Measurements from ENCODE around the gene TRIM15. TPM values are rescaled to one million over a fixed set of nuclear protein-coding genes. Genes with fewer than 3 reads are reported as not detected.

Gene TRIM15
- total RNA-seq, 1 experiment from 2014 or later: 6.5 TPM

- no peaks in the 10 kb centered on the region for H4K20me1 ChIP-seq (ENCODE audit: insufficient read depth)
- no peak overlapping the region for H2AFZ ChIP-seq (ENCODE audit: low read depth, low read length, poor library complexity, severe bottlenecking)
- H3K27me3 ChIP-seq (ENCODE audit: insufficient read depth, low read length): no peaks in the 10 kb centered on the region
- CTCF ChIA-PET: no interaction called here
- RAD21 ChIA-PET (ENCODE audit: low non-redundant PET in 1 of 2, low total read pairs in 2 of 2, uncharacterized antibody in 2 of 2, unreplicated experiment in 2 of 2): no interaction called here
- H3K79me2 ChIP-seq (ENCODE audit: insufficient read depth, low read length): peaks cover 34% of the 10 kb centered on the region
- ATAC-seq: no peak
- H3K9ac ChIP-seq (ENCODE audit: low read length): no peak overlapping the region
- POLR2A ChIA-PET: no interaction called here
- TF ChIP-seq ATF3 (IDR thresholded peaks at IDR 0.05) (no peak), ZBTB33 (IDR thresholded peaks at IDR 0.05; ENCODE audit: extremely low read depth, insufficient replicate concordance, low read length) (no peak), POLR2A (IDR thresholded peaks at IDR 0.05; ENCODE audit: borderline replicate concordance, extremely low read depth, insufficient read depth, insufficient read length) (no peak), SP1 (IDR thresholded peaks at IDR 0.05; ENCODE audit: low read depth) (no peak)
- no peak for DNase-seq (ENCODE audit: low read depth, low spot score)
- peaks cover 15 to 30% of the 10 kb centered on the region in 2 experiments for H3K36me3 ChIP-seq (ENCODE audit: control insufficient read depth in 1 of 2, insufficient read depth in 2 of 2, low read length in 2 of 2)
- H3K9me3 ChIP-seq (ENCODE audit: control insufficient read depth in 1 of 2, insufficient read depth in 1 of 2, low read depth in 1 of 2, low read length in 2 of 2): no peaks in the 10 kb centered on the region
- intact Hi-C loops (cut with micrococcal nuclease): no loop called here
- no peaks in the 10 kb centered on the region for H3K9me2 ChIP-seq (ENCODE audit: insufficient read depth)
- no peak overlapping the region for H3K27ac ChIP-seq (ENCODE audit: low read depth, low read length)
- BruUV-seq (replicated peaks): no TSS peak
- no peak overlapping the region for H3K4me2 ChIP-seq (ENCODE audit: low read length)
- peaks cover 0 to 5% of the 10 kb centered on the region in 2 experiments; a peak in 1 of 4 replicates for H3K4me1 ChIP-seq (ENCODE audit: control insufficient read depth in 1 of 2, insufficient read depth in 2 of 2, low read length in 2 of 2)
- no peak overlapping the region for H3K4me3 ChIP-seq (replicated peaks in 1 of 2; ENCODE audit: low read depth in 1 of 2, low read length in 2 of 2)
Observed at GRCh38 chr6:30198166-30199084, 35.1 kb downstream of the TRIM15 start.

All from HCT116 (cell line).